HEK293T (cell line): Measurements from ENCODE around the gene MPP7.

Source experiments
- CTCF ChIA-PET: fragments of 350-600 bp; formaldehyde crosslinking; extraction: SDS; loops from one replicate; lab custom pipeline; 2021; ENCODE audit warnings: antibody characterized with exemption, inconsistent platforms; lab: Yijun Ruan, JAX
- POLR2A ChIA-PET: fragments of 350-600 bp; formaldehyde crosslinking; extraction: SDS; loops from one replicate; lab custom pipeline; 2020; ENCODE audit warnings: antibody characterized with exemption, inconsistent platforms; lab: Yijun Ruan, JAX
- DNase-seq: peaks from one replicate; pipeline ENCODE4 v3.0.0; 2012; ENCODE audit warnings: mixed read lengths; ENCODE audit errors: extremely low spot score
- ARNT ChIP-seq: fragments of 450-650 bp; IDR thresholded peaks from 2 replicates; pipeline ENCODE4 v1.6.1; 2017; ENCODE audit warnings: mild to moderate bottlenecking
- BHLHE40 ChIP-seq: fragments of 450-650 bp; IDR thresholded peaks from 2 replicates; pipeline ENCODE4 v1.6.1; 2016; ENCODE audit warnings: mild to moderate bottlenecking, moderate library complexity, borderline replicate concordance
- CTBP1 ChIP-seq: fragments of 450-650 bp; IDR thresholded peaks from 2 replicates; pipeline ENCODE4 v1.6.1; 2016; ENCODE audit warnings: borderline replicate concordance
- ELF4 ChIP-seq: fragments of 450-650 bp; IDR thresholded peaks from 2 replicates; pipeline ENCODE4 v1.6.1; 2017; ENCODE audit warnings: antibody characterized with exemption
- FOXA1 ChIP-seq: fragments of 450-650 bp; IDR thresholded peaks from 2 replicates; pipeline ENCODE4 v1.6.1; 2016; ENCODE audit warnings: mild to moderate bottlenecking
- FOXK2 ChIP-seq: fragments of 450-650 bp; IDR thresholded peaks from 2 replicates; pipeline ENCODE4 v1.6.1; 2016; ENCODE audit warnings: mild to moderate bottlenecking
- FOXM1 ChIP-seq: fragments of 450-650 bp; IDR thresholded peaks from 2 replicates; pipeline ENCODE4 v1.6.1; 2017; ENCODE audit warnings: mild to moderate bottlenecking, borderline replicate concordance
- HDGF ChIP-seq: fragments of 450-650 bp; IDR thresholded peaks from 2 replicates; pipeline ENCODE4 v1.6.1; 2017; ENCODE audit warnings: antibody characterized with exemption, borderline replicate concordance
- L3MBTL2 ChIP-seq: fragments of 450-650 bp; conservative IDR thresholded peaks from 2 replicates; pipeline ENCODE4 v1.6.1; 2016; ENCODE audit warnings: mild to moderate bottlenecking
- LEF1 ChIP-seq: fragments of 450-650 bp; IDR thresholded peaks from 2 replicates; pipeline ENCODE4 v1.6.1; 2017; ENCODE audit warnings: mild to moderate bottlenecking, borderline replicate concordance
- NFRKB ChIP-seq: fragments of 450-650 bp; IDR thresholded peaks from 2 replicates; pipeline ENCODE4 v1.6.1; 2016; ENCODE audit warnings: mild to moderate bottlenecking, moderate library complexity
- PKNOX1 ChIP-seq: fragments of 450-650 bp; IDR thresholded peaks from 2 replicates; pipeline ENCODE4 v1.6.1; 2016
- SP1 ChIP-seq: fragments of 450-650 bp; IDR thresholded peaks from 2 replicates; pipeline ENCODE4 v1.6.1; 2017
- SUZ12 ChIP-seq: fragments of 450-650 bp; IDR thresholded peaks from 2 replicates; pipeline ENCODE4 v1.6.1; 2016; ENCODE audit warnings: mild to moderate bottlenecking
- TARDBP ChIP-seq: fragments of 450-650 bp; IDR thresholded peaks from 2 replicates; pipeline ENCODE4 v1.6.1; 2016
- ZNF384 ChIP-seq: fragments of 450-650 bp; IDR thresholded peaks from 2 replicates; pipeline ENCODE4 v1.6.1; 2016

Gene MPP7

GRCh38 chr10:28278842-28279241, 24.0 kb downstream of the MPP7 start:
- CTCF ChIA-PET = no interaction called here
- DNase-seq = no peak
- POLR2A ChIA-PET = no interaction called here
- TF ChIP-seq TARDBP (no peak), PKNOX1 (no peak), HDGF (no peak), L3MBTL2 (no peak), SUZ12 (no peak), LEF1 (no peak), FOXA1 (no peak), ARNT (no peak), ZNF384 (no peak), NFRKB (no peak), ELF4 (no peak), BHLHE40 (no peak), FOXK2 (no peak), SP1 (no peak), CTBP1 (no peak), FOXM1 (no peak)

GRCh38 chr10:28276384-28276783, 26.5 kb downstream of the MPP7 start:
- POLR2A ChIA-PET = interaction anchor here (1.9 kb wide), 1 partner anchor 27 kb away, joined by 6 read pairs; the partner anchor contains the start of gene MPP7
- TF ChIP-seq LEF1 (no peak), ZNF384 (no peak), HDGF (no peak), ARNT (no peak)
- no peak for DNase-seq
- CTCF ChIA-PET = interaction anchor here (0.5 kb wide), 1 partner anchor 382 kb away, joined by 8 read pairs; no protein-coding TSS in a partner anchor

- no peak for DNase-seq
- ChIA-PET CTCF (interaction anchor here (0.7 kb wide), 1 partner anchor 9 kb away, joined by 4 read pairs; no protein-coding TSS in a partner anchor), POLR2A (no interaction called here)
- no peak for TF ChIP-seq CTBP1
- TF ChIP-seq ARNT = no peak
- TF ChIP-seq PKNOX1 = no peak
- no peak for TF ChIP-seq SUZ12
- no peak for TF ChIP-seq FOXA1
- TF ChIP-seq HDGF = no peak
- no peak for TF ChIP-seq ZNF384
- TF ChIP-seq FOXK2 = no peak
- TF ChIP-seq TARDBP = no peak
- no peak for TF ChIP-seq FOXM1
These were observed 28.4 kb downstream of the MPP7 start for GRCh38 chr10:28274475-28274874.

GRCh38 chr10:28273343-28273742, 29.5 kb downstream of the MPP7 start:
- POLR2A ChIA-PET = no interaction called here
- CTCF ChIA-PET = interaction anchor here (0.6 kb wide), 1 partner anchor 32 kb away, joined by 4 read pairs; no protein-coding TSS in a partner anchor
- no peak for DNase-seq
- TF ChIP-seq FOXK2 (no peak), SUZ12 (no peak), ARNT (no peak), ELF4 (no peak), SP1 (no peak), HDGF (no peak), NFRKB (no peak), CTBP1 (no peak), TARDBP (no peak), LEF1 (no peak), FOXA1 (no peak), FOXM1 (no peak), ZNF384 (no peak), BHLHE40 (no peak), L3MBTL2 (no peak), PKNOX1 (no peak)

GRCh38 chr10:28269842-28270456, 32.9 kb downstream of the MPP7 start:
- TF ChIP-seq ZNF384 (no peak), TARDBP (no peak), LEF1 (no peak), ARNT (no peak), NFRKB (no peak)
- ChIA-PET CTCF (interaction anchor here (0.7 kb wide), 1 partner anchor 11 kb away, joined by 4 read pairs; no protein-coding TSS in a partner anchor), POLR2A (interaction anchor here (1.2 kb wide), 1 partner anchor 33 kb away, joined by 3 read pairs; the partner anchor contains the start of gene MPP7)
- DNase-seq = no peak
